ENCODE results near the gene PACRG. TPM values are rescaled to one million over a fixed set of nuclear protein-coding genes. Genes with fewer than 3 reads are reported as not detected.

PACRG gene
- total RNA-seq, 4 donors from 2014 or later = 0.29 to 1.6 (median 0.61) TPM

- H3K36me3 ChIP-seq = no peaks in the 10 kb centered on the region
- no peak for TF ChIP-seq POLR2A (IDR thresholded peaks at IDR 0.05)
- TF ChIP-seq, protein P1, sequence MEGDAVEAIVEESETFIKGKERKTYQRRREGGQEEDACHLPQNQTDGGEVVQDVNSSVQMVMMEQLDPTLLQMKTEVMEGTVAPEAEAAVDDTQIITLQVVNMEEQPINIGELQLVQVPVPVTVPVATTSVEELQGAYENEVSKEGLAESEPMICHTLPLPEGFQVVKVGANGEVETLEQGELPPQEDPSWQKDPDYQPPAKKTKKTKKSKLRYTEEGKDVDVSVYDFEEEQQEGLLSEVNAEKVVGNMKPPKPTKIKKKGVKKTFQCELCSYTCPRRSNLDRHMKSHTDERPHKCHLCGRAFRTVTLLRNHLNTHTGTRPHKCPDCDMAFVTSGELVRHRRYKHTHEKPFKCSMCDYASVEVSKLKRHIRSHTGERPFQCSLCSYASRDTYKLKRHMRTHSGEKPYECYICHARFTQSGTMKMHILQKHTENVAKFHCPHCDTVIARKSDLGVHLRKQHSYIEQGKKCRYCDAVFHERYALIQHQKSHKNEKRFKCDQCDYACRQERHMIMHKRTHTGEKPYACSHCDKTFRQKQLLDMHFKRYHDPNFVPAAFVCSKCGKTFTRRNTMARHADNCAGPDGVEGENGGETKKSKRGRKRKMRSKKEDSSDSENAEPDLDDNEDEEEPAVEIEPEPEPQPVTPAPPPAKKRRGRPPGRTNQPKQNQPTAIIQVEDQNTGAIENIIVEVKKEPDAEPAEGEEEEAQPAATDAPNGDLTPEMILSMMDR (IDR thresholded peaks at IDR 0.05 in 4 of 5, conservative IDR thresholded peaks at IDR 0.05 in 1 of 5) = no peak
- H3K9me3 ChIP-seq = no peaks in the 10 kb centered on the region
- ATAC-seq = no peak
- no peak overlapping the region for H3K27ac ChIP-seq
- no peak for DNase-seq
- no peak overlapping the region for H3K4me3 ChIP-seq
- H3K4me1 ChIP-seq = peaks cover 0 to 4% of the 10 kb centered on the region in 2 donors
- intact Hi-C loops (cut with DNase I; ENCODE audit: low total_unique reads) = no loop called here
- no peaks in the 10 kb centered on the region for H3K27me3 ChIP-seq
- in situ Hi-C loops (cut with MboI; ENCODE audit: low sequenced_read_pairs in 4 of 4) = loop anchor here in 2 of 4 donors (25.0 kb wide), 1 partner anchor 558 kb away; the partner anchor contains the start of gene QKI (in 2 of the 2)
Observed at GRCh38 chr6:162854734-162855191, 127.0 kb downstream of the PACRG start.

GRCh38 chr6:162856885-162857284, 129.1 kb downstream of the PACRG start:
- intact Hi-C loops (cut with DNase I; ENCODE audit: low total_unique reads) (no loop called here), in situ Hi-C loops (cut with MboI; ENCODE audit: low sequenced_read_pairs in 4 of 4) (loop anchor here in 2 of 4 donors (25.0 kb wide), 1 partner anchor 555 kb away; the partner anchor contains the start of gene QKI (in 2 of the 2))
- Histone ChIP-seq H3K4me3 (peak overlapping the region; percentile 34 to 51 (median 46)), H3K27ac (peak overlapping the region; percentile 60 to 72 (median 68)), H3K36me3 (no peaks in the 10 kb centered on the region), H3K27me3 (no peaks in the 10 kb centered on the region), H3K4me1 (peaks cover 0 to 4% of the 10 kb centered on the region in 2 donors), H3K9me3 (no peaks in the 10 kb centered on the region)
- ATAC-seq = peak; percentile 93 to 97
- peak in 1 of 2 donors; percentile 14 for DNase-seq
- TF ChIP-seq, protein P1 (IDR thresholded peaks at IDR 0.05 in 4 of 5, conservative IDR thresholded peaks at IDR 0.05 in 1 of 5) = peak in 4 of 5 experiments; percentile 24 to 61 (median 48)
- TF ChIP-seq POLR2A (IDR thresholded peaks at IDR 0.05) = no peak

DNA sequence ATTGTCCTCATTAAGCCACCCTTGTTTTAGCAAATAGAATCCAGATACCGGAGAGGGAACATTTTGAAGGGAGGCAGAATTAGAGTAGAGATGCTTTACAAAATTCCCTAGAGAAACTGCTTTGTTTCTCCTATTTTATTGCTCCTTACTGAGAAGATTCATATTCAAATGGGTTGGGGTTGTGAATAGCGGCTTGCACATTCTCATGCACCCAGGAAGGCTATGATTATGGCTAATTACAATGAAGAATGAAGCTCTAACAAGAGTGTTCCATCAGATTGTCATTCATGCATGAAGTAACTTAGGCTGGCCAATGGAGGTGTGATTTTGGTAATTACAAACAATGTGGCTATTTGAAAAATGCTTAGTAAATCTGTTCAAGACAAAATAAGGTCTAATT, 129.6 kb downstream of the PACRG start:
- TF ChIP-seq POLR2A (IDR thresholded peaks at IDR 0.05) = no peak
- TF ChIP-seq, protein P1 (IDR thresholded peaks at IDR 0.05 in 4 of 5, conservative IDR thresholded peaks at IDR 0.05 in 1 of 5) = no peak
- no peak for DNase-seq
- in situ Hi-C loops (cut with MboI; ENCODE audit: low sequenced_read_pairs in 4 of 4) (loop anchor here in 2 of 4 donors (25.0 kb wide), 1 partner anchor 555 kb away; the partner anchor contains the start of gene QKI (in 2 of the 2)), intact Hi-C loops (cut with DNase I; ENCODE audit: low total_unique reads) (no loop called here)
- peak overlapping the region; percentile 34 to 51 (median 46) for H3K4me3 ChIP-seq
- H3K27me3 ChIP-seq = no peaks in the 10 kb centered on the region
- H3K4me1 ChIP-seq = peaks cover 0 to 4% of the 10 kb centered on the region in 2 donors
- no peak for ATAC-seq
- no peaks in the 10 kb centered on the region for H3K36me3 ChIP-seq
- no peaks in the 10 kb centered on the region for H3K9me3 ChIP-seq
- peak overlapping the region; percentile 60 to 72 (median 68) for H3K27ac ChIP-seq

- DNase-seq (no peak), ATAC-seq (no peak)
- Histone ChIP-seq H3K27ac (no peak overlapping the region), H3K4me1 (no peaks in the 10 kb centered on the region), H3K4me3 (no peak overlapping the region), H3K9me3 (no peaks in the 10 kb centered on the region), H3K27me3 (no peaks in the 10 kb centered on the region), H3K36me3 (no peaks in the 10 kb centered on the region)
- TF ChIP-seq, protein P1 (IDR thresholded peaks at IDR 0.05 in 4 of 5, conservative IDR thresholded peaks at IDR 0.05 in 1 of 5) = no peak
- no peak for TF ChIP-seq POLR2A (IDR thresholded peaks at IDR 0.05)
- in situ Hi-C loops (cut with MboI; ENCODE audit: low sequenced_read_pairs in 4 of 4) (loop anchor here in 2 of 4 donors (25.0 kb wide), 1 partner anchor 550 kb away; the partner anchor contains the start of gene QKI (in 2 of the 2)), intact Hi-C loops (cut with DNase I; ENCODE audit: low total_unique reads) (no loop called here)
Observed at GRCh38 chr6:162862462-162862861, 134.7 kb downstream of the PACRG start.

Data from gastrocnemius medialis (tissue), 4 donors.